Smooth muscle cell (in vitro differentiated cells): ENCODE data around the gene SLC3A2. TPM values are rescaled to one million over a fixed set of nuclear protein-coding genes. Genes with fewer than 3 reads are reported as not detected.
"Not testable (repeated sequence)": the region's sequence is repeated elsewhere in the genome, so short reads cannot be mapped to it uniquely, and the experiment has no call there.

Experiments
- DNase-seq: peaks from one replicate; lab custom pipeline; 2025; ENCODE audit not compliant: unreplicated experiment; lab: John Stamatoyannopoulos, UW
- H2AFZ ChIP-seq: fragments of 200-600 bp; sonication (generic); 2 replicates; pipeline ENCODE4 v1.6.0; 2016; ENCODE audit warnings: antibody characterized with exemption, low read depth, mild to moderate bottlenecking
- H3F3A ChIP-seq: fragments of 200-600 bp; sonication (generic); 2 replicates; pipeline ENCODE4 v1.6.0; 2017; ENCODE audit warnings: antibody characterized with exemption, low read depth
- H3K27ac ChIP-seq: fragments of 200-600 bp; sonication (generic); 2 replicates; pipeline ENCODE4 v1.5.1; 2016; ENCODE audit warnings: low read depth, mild to moderate bottlenecking
- H3K27me3 ChIP-seq: fragments of 200-600 bp; sonication (generic); 2 replicates; pipeline ENCODE4 v1.6.1; 2016; ENCODE audit warnings: low read depth, mild to moderate bottlenecking
- H3K36me3 ChIP-seq: fragments of 200-600 bp; sonication (generic); 2 replicates; pipeline ENCODE4 v1.5.1; 2016; ENCODE audit warnings: low read depth
- H3K4me1 ChIP-seq: fragments of 200-600 bp; sonication (generic); 2 replicates; pipeline ENCODE4 v1.5.1; 2016; ENCODE audit warnings: low read depth
- H3K4me2 ChIP-seq: fragments of 200-600 bp; sonication (generic); 2 replicates; pipeline ENCODE4 v1.6.0; 2016; ENCODE audit warnings: mild to moderate bottlenecking
- H3K4me3 ChIP-seq: fragments of 200-600 bp; sonication (generic); 2 replicates; pipeline ENCODE4 v1.5.1; 2016; ENCODE audit warnings: mild to moderate bottlenecking
- H3K79me2 ChIP-seq: fragments of 200-600 bp; sonication (generic); 2 replicates; pipeline ENCODE4 v1.6.0; 2016; ENCODE audit warnings: low read depth, mild to moderate bottlenecking
- H3K9ac ChIP-seq: fragments of 200-600 bp; sonication (generic); 2 replicates; pipeline ENCODE4 v1.6.0; 2016; ENCODE audit warnings: low read depth
- H3K9me3 ChIP-seq: fragments of 200-600 bp; sonication (generic); replicated peaks from 2 replicates; pipeline ENCODE4 v1.5.1; 2016; ENCODE audit warnings: low read depth
- H4K20me1 ChIP-seq: fragments of 200-600 bp; sonication (generic); 2 replicates; pipeline ENCODE4 v1.6.0; 2016; ENCODE audit warnings: low read depth
- WGBS: methylation state at CpG from one replicate; pipeline ENCODE4 v1.1.7; 2016; ENCODE audit warnings: low lambda C conversion rate; 5-methylcytosine and 5-hydroxymethylcytosine counted together
- polyA plus RNA-seq: library from polyadenylated mRNA; unstranded; fragments of >200 nt; fragmentation: Nextera tagmentation; extraction: Ambion mirVana; gene quantifications from 2 replicates; pipeline ENCODE4 v1.2.1, GENCODE V29; 2016
- small RNA-seq: library from RNA; depleted of rRNA; stranded (forward); fragments of <200 nt; gene quantifications from one replicate; pipeline ENCODE3, GENCODE V24; 2014
- total RNA-seq: library from RNA; depleted of rRNA; stranded (reverse); fragments of >200 nt; gene quantifications from 2 replicates; pipeline ENCODE4 v1.2.3, GENCODE V29; 2014
- TF ChIP-seq, protein P1 (sequence below): fragments of 200-600 bp; sonication (generic); IDR thresholded peaks from 2 replicates; pipeline ENCODE4 v1.5.1; 2017; ENCODE audit warnings: borderline replicate concordance, mild to moderate bottlenecking, antibody characterized with exemption; ENCODE audit not compliant: insufficient read depth, poor library complexity, severe bottlenecking

SLC3A2 gene
- total and polyA plus RNA-seq, 2 experiments from 2014 or later: 179 to 181 TPM

DNA sequence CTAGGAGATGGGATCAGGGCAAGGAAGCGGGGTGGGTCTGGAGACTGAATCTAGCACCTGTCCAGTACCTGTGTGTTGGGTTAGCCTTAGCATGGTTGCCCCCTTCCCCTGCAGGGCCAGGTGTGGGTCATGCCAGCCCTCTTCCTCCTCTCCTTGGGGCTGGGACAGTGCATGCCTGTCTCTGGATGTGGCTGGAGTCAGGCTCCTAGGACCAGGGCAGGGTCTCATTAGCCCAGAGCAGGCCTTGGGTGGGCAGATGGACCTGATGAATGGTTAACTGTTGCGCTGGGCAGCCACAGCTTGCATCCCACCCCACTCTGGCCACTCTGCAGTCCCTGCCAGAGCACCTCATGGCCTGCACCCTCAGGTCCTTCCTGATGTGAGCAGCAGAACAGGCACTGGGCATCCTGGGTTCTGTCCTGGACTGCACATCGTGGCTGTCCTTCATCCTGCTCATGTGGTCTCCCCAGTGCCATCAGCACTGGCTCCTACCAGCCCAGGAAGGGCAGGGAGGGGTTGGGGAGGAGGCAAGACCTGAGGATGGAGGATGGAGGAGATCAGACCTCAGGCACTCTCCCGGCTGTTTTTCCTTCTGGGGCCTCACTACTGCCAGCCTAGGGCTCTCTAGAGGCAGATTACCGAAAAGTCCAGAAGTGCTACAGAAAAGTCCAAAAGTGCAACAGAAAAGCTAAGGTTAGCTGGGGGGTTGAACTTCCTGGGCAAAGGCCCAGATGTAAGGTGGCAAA, 53.2 kb downstream of the SLC3A2 start:
- Histone ChIP-seq H3K9me3 (no peaks in the 10 kb centered on the region), H2AFZ (no peak overlapping the region), H3K4me2 (no peak overlapping the region), H3K36me3 (no peaks in the 10 kb centered on the region), H3K9ac (no peak overlapping the region), H3F3A (no peaks in the 10 kb centered on the region), H4K20me1 (no peaks in the 10 kb centered on the region), H3K27me3 (peaks cover 10% of the 10 kb centered on the region), H3K27ac (no peak overlapping the region), H3K4me3 (no peak overlapping the region), H3K4me1 (no peaks in the 10 kb centered on the region), H3K79me2 (no peaks in the 10 kb centered on the region)
- DNase-seq: no peak
- WGBS: 94% methylated on average over 5 of the region's 5 CpGs
- TF ChIP-seq, protein P1, sequence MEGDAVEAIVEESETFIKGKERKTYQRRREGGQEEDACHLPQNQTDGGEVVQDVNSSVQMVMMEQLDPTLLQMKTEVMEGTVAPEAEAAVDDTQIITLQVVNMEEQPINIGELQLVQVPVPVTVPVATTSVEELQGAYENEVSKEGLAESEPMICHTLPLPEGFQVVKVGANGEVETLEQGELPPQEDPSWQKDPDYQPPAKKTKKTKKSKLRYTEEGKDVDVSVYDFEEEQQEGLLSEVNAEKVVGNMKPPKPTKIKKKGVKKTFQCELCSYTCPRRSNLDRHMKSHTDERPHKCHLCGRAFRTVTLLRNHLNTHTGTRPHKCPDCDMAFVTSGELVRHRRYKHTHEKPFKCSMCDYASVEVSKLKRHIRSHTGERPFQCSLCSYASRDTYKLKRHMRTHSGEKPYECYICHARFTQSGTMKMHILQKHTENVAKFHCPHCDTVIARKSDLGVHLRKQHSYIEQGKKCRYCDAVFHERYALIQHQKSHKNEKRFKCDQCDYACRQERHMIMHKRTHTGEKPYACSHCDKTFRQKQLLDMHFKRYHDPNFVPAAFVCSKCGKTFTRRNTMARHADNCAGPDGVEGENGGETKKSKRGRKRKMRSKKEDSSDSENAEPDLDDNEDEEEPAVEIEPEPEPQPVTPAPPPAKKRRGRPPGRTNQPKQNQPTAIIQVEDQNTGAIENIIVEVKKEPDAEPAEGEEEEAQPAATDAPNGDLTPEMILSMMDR: no peak

DNA sequence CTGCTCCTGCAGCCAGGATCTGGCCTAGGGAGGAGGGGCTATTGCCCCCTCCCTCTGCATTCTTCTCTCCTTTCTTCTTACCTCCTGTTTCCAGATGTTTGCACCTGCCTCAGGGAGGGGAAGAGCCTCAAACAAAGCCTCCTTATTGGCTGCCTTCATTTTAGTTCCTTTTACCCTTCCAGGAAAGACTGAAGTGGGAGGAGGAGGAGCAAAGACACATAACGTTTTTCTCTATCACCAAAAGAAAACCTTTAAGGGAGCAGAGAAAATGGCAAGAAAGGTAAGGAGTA, 53.7 kb downstream of the SLC3A2 start:
- no peak overlapping the region for H2AFZ ChIP-seq
- no peaks in the 10 kb centered on the region for H3K79me2 ChIP-seq
- H3K27me3 ChIP-seq: peaks cover 5% of the 10 kb centered on the region
- DNase-seq: no peak
- 12% methylated on average over 1 of the region's 1 CpG for WGBS
- TF ChIP-seq, protein P1: no peak
- H3K4me3 ChIP-seq: no peak overlapping the region
- H3F3A ChIP-seq: no peaks in the 10 kb centered on the region
- H3K4me1 ChIP-seq: no peaks in the 10 kb centered on the region
- H3K9ac ChIP-seq: no peak overlapping the region
- no peak overlapping the region for H3K27ac ChIP-seq
- no peaks in the 10 kb centered on the region for H3K36me3 ChIP-seq
- no peaks in the 10 kb centered on the region for H3K9me3 ChIP-seq
- no peaks in the 10 kb centered on the region for H4K20me1 ChIP-seq
- H3K4me2 ChIP-seq: no peak overlapping the region

DNA sequence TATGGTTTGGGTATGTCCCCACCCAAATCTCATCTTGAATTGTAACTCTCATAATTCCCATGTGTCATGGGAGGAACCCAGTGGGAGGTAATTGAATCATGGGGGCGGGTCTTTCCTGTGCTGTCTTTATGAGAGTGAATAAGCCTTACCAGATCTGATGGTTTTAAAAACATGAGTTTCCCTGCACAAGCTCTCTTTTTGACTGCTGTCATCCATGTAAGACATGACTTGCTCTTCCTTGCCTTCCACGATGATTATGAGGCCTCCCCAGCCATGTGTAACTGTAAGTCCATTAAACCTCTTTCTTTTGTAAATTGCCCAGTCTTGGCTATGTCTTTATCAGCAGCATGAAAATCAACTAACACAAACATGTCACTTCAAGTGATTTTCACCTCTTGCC, 56.8 kb downstream of the SLC3A2 start:
- not testable (repeated sequence) for H3K27ac ChIP-seq, H3K4me1 ChIP-seq, H4K20me1 ChIP-seq, H3K36me3 ChIP-seq, H2AFZ ChIP-seq, H3K27me3 ChIP-seq, DNase-seq, H3K79me2 ChIP-seq, H3K4me2 ChIP-seq, H3F3A ChIP-seq, H3K4me3 ChIP-seq, H3K9me3 ChIP-seq, H3K9ac ChIP-seq
- WGBS: 77% methylated on average over 2 of the region's 2 CpGs

Small RNA genes lying within 50 kb of the gene (small RNA-seq; reads per million reads assigned to genes)
- gene RF00099 (not detected), gene RN7SL259P (not detected), gene SNORD22 (not detected), gene SNORD26 (not detected), gene SNORD27 (not detected), gene SNORD28 (not detected), gene SNORD30 (4,303 reads per million, percentile 100 among the genes with 10 or more reads in this experiment)

Other genes starting within 250 kb of the SLC3A2 start
- gene GANAB, start 234.3 kb upstream of the SLC3A2 start, total RNA-seq: 176 and 186 TPM in 2 replicates
- gene GANAB, start 234.3 kb upstream of the SLC3A2 start, polyA plus RNA-seq: 194 and 225 TPM in 2 replicates
- gene INTS5, start 227.6 kb upstream of the SLC3A2 start, total RNA-seq: 7.3 and 8.2 TPM in 2 replicates
- gene INTS5, start 227.6 kb upstream of the SLC3A2 start, polyA plus RNA-seq: 11.9 and 13.2 TPM in 2 replicates
- 54.4 and 68.4 TPM in 2 replicates for gene C11orf98, start 215.7 kb upstream of the SLC3A2 start, total RNA-seq
- 101 and 114 TPM in 2 replicates for gene C11orf98, start 215.7 kb upstream of the SLC3A2 start, polyA plus RNA-seq
- 1.3 and 4.9 TPM in 2 replicates for gene CSKMT, start 215.6 kb upstream of the SLC3A2 start, total RNA-seq
- gene CSKMT, start 215.6 kb upstream of the SLC3A2 start, polyA plus RNA-seq: 1.4 and 9.8 TPM in 2 replicates
- gene UQCC3, start 209.2 kb upstream of the SLC3A2 start, total RNA-seq: 5.5 and 7.7 TPM in 2 replicates
- 14.4 and 16.7 TPM in 2 replicates for gene UQCC3, start 209.2 kb upstream of the SLC3A2 start, polyA plus RNA-seq
- 1.5 and 5.6 TPM in 2 replicates for gene LBHD1, start 208.6 kb upstream of the SLC3A2 start, total RNA-seq
- 3.9 and 7.7 TPM in 2 replicates for gene LBHD1, start 208.6 kb upstream of the SLC3A2 start, polyA plus RNA-seq
- 52.2 and 58.1 TPM in 2 replicates for gene UBXN1, start 201.8 kb upstream of the SLC3A2 start, total RNA-seq
- 73.5 and 78.4 TPM in 2 replicates for gene UBXN1, start 201.8 kb upstream of the SLC3A2 start, polyA plus RNA-seq
- 0.76 and 1.3 TPM in 2 replicates for gene LRRN4CL, start 191.4 kb upstream of the SLC3A2 start, total RNA-seq
- gene LRRN4CL, start 191.4 kb upstream of the SLC3A2 start, polyA plus RNA-seq: not detected in 2 replicates
- 76.4 and 79.7 TPM in 2 replicates for gene BSCL2, start 173.5 kb upstream of the SLC3A2 start, total RNA-seq
- gene BSCL2, start 173.5 kb upstream of the SLC3A2 start, polyA plus RNA-seq: 115 and 123 TPM in 2 replicates
- 0.18 TPM in 1 of 2 replicates, not detected in the other for gene GNG3, start 173.2 kb upstream of the SLC3A2 start, total RNA-seq
- 0.18 and 1.2 TPM in 2 replicates for gene GNG3, start 173.2 kb upstream of the SLC3A2 start, polyA plus RNA-seq
- 14.3 and 19.4 TPM in 2 replicates for gene HNRNPUL2, start 153.4 kb upstream of the SLC3A2 start, total RNA-seq
- 3.6 and 4.5 TPM in 2 replicates for gene HNRNPUL2, start 153.4 kb upstream of the SLC3A2 start, polyA plus RNA-seq
- 20.1 and 53.0 TPM in 2 replicates for gene TTC9C, start 152.4 kb upstream of the SLC3A2 start, total RNA-seq
- 46.9 and 49.3 TPM in 2 replicates for gene TTC9C, start 152.4 kb upstream of the SLC3A2 start, polyA plus RNA-seq
- 3.3 TPM in 2 replicates for gene ZBTB3, start 126.7 kb upstream of the SLC3A2 start, total RNA-seq
- 2.9 and 3.6 TPM in 2 replicates for gene ZBTB3, start 126.7 kb upstream of the SLC3A2 start, polyA plus RNA-seq
- 147 and 197 TPM in 2 replicates for gene POLR2G, start 119.3 kb upstream of the SLC3A2 start, total RNA-seq
- 192 and 220 TPM in 2 replicates for gene POLR2G, start 119.3 kb upstream of the SLC3A2 start, polyA plus RNA-seq
- gene TAF6L, start 109.5 kb upstream of the SLC3A2 start, total RNA-seq: 10.5 and 11.9 TPM in 2 replicates
- gene TAF6L, start 109.5 kb upstream of the SLC3A2 start, polyA plus RNA-seq: 18.6 and 27.2 TPM in 2 replicates
- gene TMEM179B, start 93.5 kb upstream of the SLC3A2 start, total RNA-seq: 96.0 and 103 TPM in 2 replicates
- gene TMEM179B, start 93.5 kb upstream of the SLC3A2 start, polyA plus RNA-seq: 113 and 125 TPM in 2 replicates
- gene TMEM223, start 88.9 kb upstream of the SLC3A2 start, total RNA-seq: 43.2 and 47.8 TPM in 2 replicates
- gene TMEM223, start 88.9 kb upstream of the SLC3A2 start, polyA plus RNA-seq: 40.8 and 46.8 TPM in 2 replicates
- 33.4 and 35.4 TPM in 2 replicates for gene NXF1, start 75.5 kb upstream of the SLC3A2 start, total RNA-seq
- gene NXF1, start 75.5 kb upstream of the SLC3A2 start, polyA plus RNA-seq: 46.5 and 78.8 TPM in 2 replicates
- gene STX5, start 48.8 kb upstream of the SLC3A2 start, total RNA-seq: 44.6 and 52.6 TPM in 2 replicates
- gene STX5, start 48.8 kb upstream of the SLC3A2 start, polyA plus RNA-seq: 67.9 and 69.0 TPM in 2 replicates
- not detected in 2 replicates for gene TEX54, start 48.1 kb upstream of the SLC3A2 start, total RNA-seq
- gene TEX54, start 48.1 kb upstream of the SLC3A2 start, polyA plus RNA-seq: 1.4 and 3.1 TPM in 2 replicates
- 19.3 and 36.6 TPM in 2 replicates for gene WDR74, start 41.3 kb upstream of the SLC3A2 start, total RNA-seq
- 41.3 and 46.1 TPM in 2 replicates for gene WDR74, start 41.3 kb upstream of the SLC3A2 start, polyA plus RNA-seq
- not detected in 2 replicates for gene CHRM1, start 40.5 kb downstream of the SLC3A2 start, total RNA-seq
- gene CHRM1, start 40.5 kb downstream of the SLC3A2 start, polyA plus RNA-seq: not detected in 2 replicates
- not detected in 2 replicates for gene SLC22A6, start 104.1 kb downstream of the SLC3A2 start, total RNA-seq
- not detected in 2 replicates for gene SLC22A6, start 104.1 kb downstream of the SLC3A2 start, polyA plus RNA-seq
- gene SLC22A8, start 134.9 kb downstream of the SLC3A2 start, total RNA-seq: not detected in 2 replicates
- not detected in 2 replicates for gene SLC22A8, start 134.9 kb downstream of the SLC3A2 start, polyA plus RNA-seq